Limb (tissue), 2 donors: Measurements from ENCODE around the gene PLXNB1.

Experiments used
- DNase-seq, 2 donors: peaks; one replicate each; pipeline ENCODE4 v3.0.0-alpha.2; 2016; ENCODE audit errors: extremely low spot score in 2 of 2

Gene PLXNB1

GRCh38 chr3:48419597-48419996 lies 10.3 kb downstream of the PLXNB1 start:
- DNase-seq = no peak

- DNase-seq = no peak
Observed at GRCh38 chr3:48419149-48419548, 10.7 kb downstream of the PLXNB1 start.

- no peak for DNase-seq
Observed at GRCh38 chr3:48418651-48419050, 11.2 kb downstream of the PLXNB1 start.

GRCh38 chr3:48418140-48418539 lies 11.7 kb downstream of the PLXNB1 start:
- DNase-seq = no peak

GRCh38 chr3:48417529-48418108 lies 12.3 kb downstream of the PLXNB1 start:
- DNase-seq = no peak

GRCh38 chr3:48416546-48416945 lies 13.3 kb downstream of the PLXNB1 start:
- no peak for DNase-seq

- no peak for DNase-seq
Observed at GRCh38 chr3:48416091-48416505, 13.8 kb downstream of the PLXNB1 start.

GRCh38 chr3:48415251-48415953 lies 14.5 kb downstream of the PLXNB1 start:
- DNase-seq = no peak

GRCh38 chr3:48414376-48415250 lies 15.3 kb downstream of the PLXNB1 start:
- DNase-seq = no peak

GRCh38 chr3:48413611-48414010 lies 16.3 kb downstream of the PLXNB1 start:
- DNase-seq = no peak

GRCh38 chr3:48413086-48413485 lies 16.8 kb downstream of the PLXNB1 start:
- DNase-seq = no peak

GRCh38 chr3:48412375-48413001 lies 17.4 kb downstream of the PLXNB1 start:
- no peak for DNase-seq

- DNase-seq = peak in 1 of 2 donors; percentile 8
Observed at GRCh38 chr3:48411606-48412374, 18.1 kb downstream of the PLXNB1 start.

GRCh38 chr3:48411041-48411588 lies 18.8 kb downstream of the PLXNB1 start:
- DNase-seq = peak in 1 of 2 donors; percentile 11

- peak in 1 of 2 donors; percentile 13 for DNase-seq
Observed at GRCh38 chr3:48410205-48411040, 19.5 kb downstream of the PLXNB1 start.

- peak in 1 of 2 donors; percentile 14 for DNase-seq
Observed at GRCh38 chr3:48409291-48410201, 20.3 kb downstream of the PLXNB1 start.

- DNase-seq = no peak
Observed at GRCh38 chr3:48408823-48409281, 21.0 kb downstream of the PLXNB1 start.

GRCh38 chr3:48407542-48408099 lies 22.3 kb downstream of the PLXNB1 start:
- DNase-seq = no peak
